SH-SY5Y (cell line): ENCODE data around the gene CLSTN2.

Experiments
- GATA2 ChIP-seq: IDR thresholded peaks from 2 replicates; pipeline ENCODE4 v1.6.1; 2011; ENCODE audit warnings: mild to moderate bottlenecking, low read depth, low read length
- GATA3 ChIP-seq: IDR thresholded peaks from 2 replicates; pipeline ENCODE4 v1.6.1; 2011; ENCODE audit warnings: low read depth, mild to moderate bottlenecking, low read length, moderate library complexity

- no peak for TF ChIP-seq GATA3
- TF ChIP-seq GATA2 = no peak
These were observed 566.2 kb downstream of the CLSTN2 start for GRCh38 chr3:140501061-140501769.
